ENCODE data around the gene PHC2.
"Not testable (repeated sequence)": the region's sequence is repeated elsewhere in the genome, so short reads cannot be mapped to it uniquely, and the experiment has no call there.

PHC2 gene

DNA sequence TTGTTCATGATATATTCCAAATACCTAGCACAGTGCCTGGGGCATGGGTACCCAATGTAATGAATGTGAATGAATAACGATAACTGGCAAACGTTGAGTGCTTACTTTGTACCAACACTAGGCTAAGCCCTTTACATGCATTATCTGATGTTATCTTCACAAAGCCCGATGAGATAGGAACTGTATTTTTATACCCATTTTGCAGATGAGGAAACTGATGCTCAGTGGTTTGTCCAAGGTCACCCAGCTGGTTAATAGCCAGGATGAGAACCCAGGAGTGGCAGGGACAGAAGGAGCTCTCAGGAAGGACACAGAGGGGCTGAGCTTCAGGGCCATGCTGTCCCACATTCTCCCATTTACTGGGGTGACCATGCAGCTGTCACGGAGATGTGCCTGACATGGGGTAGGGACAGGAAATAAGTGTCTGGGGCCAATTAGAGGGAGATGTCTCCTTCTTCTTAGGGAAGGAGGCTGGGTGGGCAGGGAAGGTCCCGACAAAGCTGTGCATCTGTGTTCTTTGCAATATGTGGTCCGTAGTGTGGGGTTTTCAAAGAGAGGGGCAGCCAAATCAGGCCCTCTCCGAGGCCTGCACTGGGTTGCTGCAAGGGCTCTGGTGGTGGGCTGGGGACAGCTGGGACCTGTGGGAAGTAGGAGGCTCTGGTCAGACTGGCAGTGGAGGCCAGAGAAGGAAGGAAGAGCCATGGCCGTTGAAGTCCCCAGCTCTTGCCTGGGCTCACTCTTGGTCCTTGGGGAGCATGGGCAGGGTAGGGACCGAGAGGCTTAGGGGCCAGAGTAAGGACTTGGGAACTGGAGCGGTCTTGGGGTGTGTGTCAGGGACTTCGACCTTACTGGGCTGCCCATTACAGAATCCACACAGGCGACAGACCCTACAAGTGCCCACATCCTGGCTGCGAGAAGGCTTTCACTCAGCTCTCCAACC, 136.6 kb downstream of the PHC2 start:
- no peak for DNase-seq (ENCODE audit: low read depth)

DNA sequence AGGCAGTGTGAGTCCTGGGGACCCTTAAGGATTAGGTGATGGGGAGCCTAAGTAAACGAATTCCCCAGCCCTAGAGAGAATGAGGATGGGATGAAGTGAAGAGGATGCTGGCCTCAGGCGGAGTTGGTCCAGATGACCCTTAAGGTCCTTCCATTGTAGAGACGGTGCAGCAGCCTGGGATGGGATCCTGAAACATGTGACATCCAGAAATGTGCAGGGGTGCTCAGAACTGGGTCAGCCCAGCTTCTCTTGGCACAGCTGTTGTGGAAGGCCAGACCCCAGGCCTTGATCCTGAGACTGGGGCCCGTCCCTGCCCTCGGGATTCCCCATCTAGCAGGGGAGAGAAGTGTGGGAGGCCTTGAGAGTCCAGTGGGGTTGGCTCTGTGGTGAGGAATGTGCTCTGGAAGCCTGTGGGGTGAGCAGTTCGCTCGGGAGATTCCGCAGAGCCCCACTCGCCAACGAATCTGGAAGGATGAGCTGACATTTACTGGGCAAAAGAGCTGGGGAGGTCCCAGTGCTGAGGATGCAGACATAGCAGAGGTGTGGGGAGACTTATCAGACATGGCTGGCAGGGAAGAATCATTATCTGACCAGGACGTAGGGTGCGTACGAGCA, 138.1 kb downstream of the PHC2 start:
- DNase-seq (ENCODE audit: low read depth) = no peak

DNA sequence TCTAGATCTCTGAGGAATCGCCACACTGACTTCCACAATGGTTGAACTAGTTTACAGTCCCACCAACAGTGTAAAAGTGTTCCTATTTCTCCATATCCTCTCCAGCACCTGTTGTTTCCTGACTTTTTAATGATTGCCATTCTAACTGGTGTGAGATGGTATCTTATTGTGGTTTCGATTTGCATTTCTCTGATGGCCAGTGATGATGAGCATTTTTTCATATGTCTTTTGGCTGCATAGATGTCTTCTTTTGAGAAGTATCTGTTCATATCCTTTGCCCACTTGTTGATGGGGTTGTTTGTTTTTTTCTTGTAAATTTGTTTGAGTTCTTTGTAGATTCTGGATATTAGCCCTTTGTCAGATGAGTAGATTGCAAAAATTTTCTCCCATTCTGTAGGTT, 140.3 kb downstream of the PHC2 start:
- not testable (repeated sequence) for DNase-seq (ENCODE audit: low read depth)

DNA sequence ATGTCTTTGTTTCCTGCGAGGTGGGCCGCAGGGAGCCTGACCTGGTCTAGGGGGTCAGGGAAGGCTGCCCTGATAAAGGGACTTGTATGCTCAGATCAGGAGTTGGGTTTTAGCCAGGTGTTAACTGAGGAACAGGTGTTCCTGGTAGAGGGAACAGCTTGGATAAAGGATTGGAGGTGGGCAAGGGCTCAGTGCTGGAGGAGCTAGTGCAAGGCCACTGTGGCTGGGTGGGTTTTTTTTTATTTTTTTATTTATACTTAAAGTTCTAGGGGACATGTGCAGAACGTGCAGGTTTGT, 141.1 kb downstream of the PHC2 start:
- DNase-seq (ENCODE audit: low read depth) = no peak

DNA sequence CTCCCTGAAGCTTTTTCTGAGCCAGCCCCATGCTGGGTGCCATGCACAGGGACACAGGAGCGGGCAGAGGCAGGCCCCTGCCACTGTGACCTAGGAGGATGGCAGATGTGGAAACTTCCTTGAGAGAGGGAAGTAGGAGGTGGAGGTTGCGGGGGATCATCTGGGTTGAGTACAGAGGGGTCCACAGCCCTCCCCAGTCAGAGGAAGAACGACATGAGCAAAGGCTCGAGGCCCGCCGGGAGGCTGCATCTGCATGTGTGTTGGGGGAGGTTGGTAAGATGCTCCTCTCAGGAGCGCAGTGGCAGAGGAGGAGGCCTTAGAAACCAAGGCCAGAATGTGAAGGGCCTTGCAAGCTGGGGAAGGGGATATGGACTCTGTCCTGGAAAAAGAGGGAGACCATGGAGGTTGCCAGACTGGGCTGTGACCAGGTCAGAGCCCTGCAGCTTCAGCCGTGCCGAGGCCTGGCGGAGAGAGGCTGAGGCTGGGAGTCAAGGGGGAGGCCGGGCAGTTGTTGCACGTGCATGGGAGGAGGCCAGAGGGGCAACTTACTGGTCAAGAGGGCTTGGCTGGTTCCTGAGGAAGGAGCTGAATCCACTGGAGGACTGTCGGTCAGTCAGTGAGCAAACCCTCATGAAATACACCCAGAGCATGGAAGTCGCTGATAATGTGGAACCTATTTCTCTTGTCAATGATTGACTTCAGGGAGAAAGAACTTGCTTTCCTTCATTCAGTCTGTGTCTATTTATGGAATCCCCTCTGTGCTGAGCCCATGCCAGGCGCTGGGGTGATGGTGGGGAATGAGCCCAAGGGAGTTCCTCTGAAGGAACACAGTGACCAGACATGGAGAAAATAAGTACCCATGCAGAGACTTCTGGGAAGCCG, 141.7 kb downstream of the PHC2 start:
- no peak for DNase-seq (ENCODE audit: low read depth)

DNA sequence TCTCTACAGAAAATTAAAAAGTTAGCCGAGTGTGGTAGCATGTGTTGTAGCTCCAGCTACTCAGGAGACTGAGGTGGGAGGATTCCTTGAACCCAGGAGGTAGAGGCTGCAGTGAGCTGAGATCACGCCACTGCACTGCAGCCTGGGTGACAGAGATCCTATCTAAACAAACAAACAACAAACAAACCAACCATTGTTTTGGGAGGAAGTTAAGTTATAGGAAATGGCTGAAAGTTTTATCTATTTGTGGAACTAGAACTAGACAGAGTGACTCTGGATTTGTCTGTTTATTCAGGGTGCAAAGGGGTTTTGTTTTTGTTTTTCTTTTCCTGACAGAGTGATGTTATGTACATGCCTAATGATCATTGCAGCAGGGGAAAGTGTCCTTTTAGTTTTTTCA, 143.6 kb downstream of the PHC2 start:
- no peak for DNase-seq (ENCODE audit: low read depth)

DNA sequence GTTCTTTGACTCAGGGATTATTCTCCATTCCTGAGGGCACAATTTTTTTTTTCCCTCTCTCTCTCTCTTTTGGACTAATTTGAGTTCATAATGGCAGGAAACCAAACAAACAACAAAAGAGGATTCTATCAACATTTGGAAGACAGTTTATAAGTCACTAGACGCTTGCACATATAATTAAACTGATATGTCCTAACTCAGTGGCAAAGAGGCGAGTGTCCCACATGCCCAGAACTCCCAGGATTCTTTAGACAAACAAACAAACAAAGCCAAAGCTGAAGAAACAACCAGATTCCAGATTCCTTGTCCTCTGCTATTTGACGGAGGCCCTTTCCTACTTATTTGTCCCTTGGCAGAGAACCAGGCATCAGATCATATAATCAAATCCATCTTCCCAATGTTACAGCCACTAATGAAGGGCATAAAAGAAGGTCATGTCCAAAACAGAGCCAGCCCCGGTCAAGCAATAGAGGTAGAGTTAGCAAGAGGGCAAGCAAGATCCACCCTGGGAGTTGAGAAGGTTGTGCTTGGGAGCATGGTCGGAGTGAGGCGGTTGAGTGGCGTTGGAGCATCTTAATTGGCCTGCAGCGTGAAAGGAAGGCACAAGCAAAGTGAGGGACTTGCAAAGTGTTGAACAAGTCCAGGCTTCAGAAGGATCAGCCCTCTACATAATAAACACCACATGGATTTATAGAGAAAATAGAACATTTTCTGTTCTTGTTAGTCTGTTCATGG, 144.3 kb downstream of the PHC2 start:
- no peak for DNase-seq (ENCODE audit: low read depth)

DNA sequence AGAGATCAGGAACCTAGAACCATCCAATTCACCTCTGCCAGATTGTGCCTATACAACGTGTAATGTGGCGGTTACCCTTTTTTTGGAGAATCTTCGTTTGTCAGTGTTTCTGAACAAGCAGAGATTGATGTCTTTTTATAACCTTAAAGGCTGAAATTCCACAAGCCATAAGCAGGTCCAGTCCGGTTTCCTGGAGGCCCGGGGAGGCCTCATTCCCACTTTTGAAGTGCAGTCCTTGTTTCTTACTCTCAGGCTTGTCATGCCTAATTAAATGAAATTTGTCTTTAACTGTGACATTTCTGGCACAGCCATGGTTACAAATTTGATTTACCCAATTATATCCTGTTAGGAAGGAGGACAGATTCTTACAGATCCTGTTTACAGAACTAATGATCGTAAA, 146.8 kb downstream of the PHC2 start:
- DNase-seq (ENCODE audit: low read depth) = no peak

DNA sequence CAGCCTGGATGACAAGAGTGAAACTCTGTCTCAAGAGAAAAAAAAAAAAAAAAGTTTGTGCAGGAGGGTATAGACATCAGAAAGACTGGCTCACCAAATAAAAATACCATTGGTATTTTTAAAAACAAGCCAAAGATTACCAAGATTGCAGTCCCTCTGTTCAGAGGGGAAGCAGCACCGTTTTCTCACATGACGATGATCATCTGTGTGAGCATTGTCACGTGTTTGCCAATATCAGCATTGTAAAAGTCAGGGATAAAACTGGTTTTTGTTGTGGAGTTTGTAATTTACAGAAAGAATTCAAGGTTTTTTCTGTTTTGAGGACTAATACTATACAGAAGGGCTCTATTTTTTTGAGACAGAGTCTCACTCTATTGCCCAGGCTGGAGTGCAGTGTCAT, 148.1 kb downstream of the PHC2 start:
- DNase-seq (ENCODE audit: low read depth) = no peak

DNA sequence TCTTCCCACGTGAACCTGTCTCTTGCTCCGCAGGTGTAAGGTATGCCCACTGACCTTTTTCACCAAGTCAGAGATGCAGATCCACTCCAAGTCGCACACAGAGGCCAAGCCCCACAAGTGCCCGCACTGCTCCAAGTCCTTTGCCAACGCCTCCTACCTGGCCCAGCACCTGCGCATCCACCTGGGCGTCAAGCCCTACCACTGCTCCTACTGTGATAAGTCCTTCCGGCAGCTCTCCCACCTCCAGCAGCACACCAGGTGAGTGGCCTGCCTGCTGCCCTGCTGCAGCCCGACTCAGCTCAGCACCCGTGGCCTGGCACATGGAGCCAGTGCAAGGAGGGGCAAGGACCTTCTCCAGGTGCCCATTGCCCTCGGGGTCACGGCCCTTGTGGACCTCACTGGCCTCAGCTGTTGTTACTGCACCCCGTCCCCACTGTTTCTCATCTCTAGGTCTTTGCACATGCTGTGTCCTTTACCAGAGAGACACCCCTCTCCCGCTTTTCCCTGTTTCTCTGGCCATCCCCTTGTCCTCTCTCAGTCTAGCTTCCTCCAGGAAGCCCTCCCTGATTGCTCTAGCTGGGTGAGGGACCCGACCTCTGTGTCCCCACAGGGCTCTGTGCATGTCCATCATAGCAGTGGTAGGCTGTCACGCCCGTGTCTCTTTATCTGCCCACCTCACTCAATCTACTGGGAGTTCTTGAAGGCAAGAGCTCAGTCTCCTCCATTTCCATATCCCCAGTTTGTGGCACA, 149.2 kb downstream of the PHC2 start:
- no peak for DNase-seq (ENCODE audit: low read depth)

DNA sequence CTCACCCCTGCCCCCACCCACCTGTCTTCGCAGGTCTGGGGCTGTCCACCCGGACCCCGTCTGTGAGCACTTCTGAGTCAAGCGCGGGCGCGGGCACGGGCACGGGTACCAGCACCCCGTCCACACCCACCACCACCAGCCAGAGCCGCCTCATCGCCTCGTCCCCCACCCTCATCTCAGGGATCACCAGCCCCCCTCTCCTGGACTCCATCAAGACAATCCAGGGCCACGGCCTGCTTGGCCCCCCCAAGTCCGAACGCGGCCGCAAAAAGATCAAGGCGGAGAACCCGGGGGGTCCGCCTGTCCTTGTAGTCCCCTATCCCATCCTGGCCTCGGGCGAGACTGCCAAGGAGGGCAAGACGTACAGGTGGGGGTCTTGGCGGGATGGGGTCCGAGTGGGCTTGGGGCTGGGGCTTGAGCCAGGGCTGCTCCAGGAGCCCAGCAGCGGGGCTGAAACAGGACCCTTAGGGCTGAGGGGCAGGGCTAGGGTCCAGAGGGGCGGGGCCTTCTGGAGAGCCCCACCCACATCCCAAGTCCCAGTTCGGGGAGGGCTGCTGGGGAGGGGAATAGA, 150.7 kb downstream of the PHC2 start:
- no peak for DNase-seq (ENCODE audit: low read depth)

DNA sequence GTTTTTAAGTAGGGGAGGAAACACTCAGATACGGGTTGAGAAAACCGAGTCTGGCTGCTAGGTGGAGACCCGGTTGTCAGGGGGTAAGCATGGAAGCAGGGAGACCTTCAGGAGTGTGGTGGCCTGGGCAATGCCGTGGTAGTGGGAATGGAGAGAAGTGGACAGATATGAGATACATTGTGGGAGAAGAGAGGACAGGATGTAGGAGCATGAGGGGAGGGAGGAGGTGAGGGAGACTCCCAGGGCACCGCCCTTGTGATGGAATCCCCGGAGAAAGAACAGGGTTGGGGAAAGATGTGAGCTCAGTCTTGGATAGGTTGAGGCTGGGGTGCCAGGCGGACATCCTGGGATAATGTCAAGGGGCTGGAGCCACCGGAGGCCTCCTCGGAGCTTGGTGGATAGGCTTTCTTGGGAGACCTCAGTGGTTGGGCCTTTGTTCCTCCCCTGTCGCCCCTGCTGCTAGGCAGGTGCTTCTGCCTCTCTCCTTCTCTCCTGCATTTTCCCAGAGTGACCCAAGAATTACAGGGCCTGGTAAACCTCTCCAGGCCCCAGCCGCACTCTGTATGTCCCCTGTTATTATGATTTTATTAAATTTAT, 153.3 kb downstream of the PHC2 start:
- DNase-seq (ENCODE audit: low read depth) = no peak

DNA sequence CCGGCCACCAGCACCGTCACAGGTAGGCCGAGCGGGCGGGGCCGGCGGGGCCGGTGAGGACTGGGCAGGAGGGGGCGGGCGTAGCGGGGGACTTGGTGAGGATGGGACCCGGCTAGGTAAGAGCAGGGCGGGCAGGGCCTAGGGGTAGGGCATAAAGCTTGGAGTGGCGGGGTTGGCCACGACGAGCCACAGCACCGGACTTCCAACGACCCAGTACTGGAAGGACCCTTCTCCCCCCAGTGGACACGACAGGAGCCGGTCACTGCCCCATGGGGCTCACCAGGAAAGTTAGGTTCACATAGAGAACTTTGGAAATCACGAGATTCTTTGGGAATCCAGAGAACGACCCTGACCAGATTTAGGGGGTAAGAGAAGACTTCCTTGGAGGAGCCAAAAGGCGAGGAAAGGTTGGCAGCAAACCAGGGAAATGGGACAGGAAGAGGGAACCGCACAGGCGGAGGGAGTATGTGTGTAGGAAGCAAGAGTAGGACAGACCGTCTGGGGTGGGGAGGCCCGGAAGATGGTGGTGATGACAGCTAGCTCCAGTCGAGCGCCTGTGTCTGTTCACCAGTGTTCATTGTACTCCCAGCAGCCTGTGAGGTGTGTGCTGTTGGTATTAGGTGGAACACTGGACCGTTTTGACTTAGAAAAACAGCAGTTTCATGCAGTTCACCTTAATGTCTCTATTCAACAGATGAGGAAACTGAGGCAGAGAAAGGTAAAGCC, 154.2 kb downstream of the PHC2 start:
- DNase-seq (ENCODE audit: low read depth) = no peak

DNA sequence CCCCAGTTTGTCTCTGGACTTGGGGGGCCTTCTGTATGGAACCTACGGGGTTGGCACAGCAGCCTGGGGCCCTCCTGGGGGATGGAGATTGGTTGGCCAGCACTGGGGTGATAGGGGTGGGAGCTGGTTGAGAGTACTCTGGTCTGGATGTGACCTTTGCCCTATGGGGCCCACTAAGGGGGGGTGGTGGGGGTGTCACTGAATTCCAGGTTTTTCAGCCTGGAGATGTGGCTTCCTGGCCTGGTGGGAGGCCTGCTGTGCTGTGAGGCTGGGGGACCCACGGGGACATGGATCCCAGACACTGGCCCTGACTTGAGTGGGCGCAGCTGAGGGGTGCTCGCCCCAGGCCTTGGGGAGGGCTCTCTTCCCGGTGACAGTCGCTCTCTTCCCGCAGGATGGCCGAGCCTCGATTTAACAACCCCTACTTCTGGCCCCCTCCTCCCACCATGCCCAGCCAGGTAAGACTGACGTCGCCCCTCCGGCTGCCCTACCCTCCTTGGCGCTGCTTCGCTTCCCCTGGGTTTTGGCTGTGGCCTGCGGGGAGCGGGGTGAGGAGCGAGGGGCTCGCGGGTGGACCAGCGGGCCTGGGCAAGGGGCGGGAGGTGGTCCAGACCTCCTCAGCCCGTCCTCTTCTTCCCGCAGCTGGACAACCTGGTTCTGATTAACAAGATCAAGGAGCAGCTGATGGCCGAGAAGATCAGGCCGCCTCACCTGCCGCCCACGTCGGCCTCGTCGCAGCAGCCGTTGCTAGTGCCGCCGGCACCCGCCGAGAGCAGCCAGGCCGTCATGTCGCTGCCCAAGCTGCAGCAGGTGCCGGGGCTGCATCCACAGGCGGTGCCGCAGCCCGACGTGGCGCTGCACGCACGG, 155.0 kb downstream of the PHC2 start:
- no peak for DNase-seq (ENCODE audit: low read depth)

DNA sequence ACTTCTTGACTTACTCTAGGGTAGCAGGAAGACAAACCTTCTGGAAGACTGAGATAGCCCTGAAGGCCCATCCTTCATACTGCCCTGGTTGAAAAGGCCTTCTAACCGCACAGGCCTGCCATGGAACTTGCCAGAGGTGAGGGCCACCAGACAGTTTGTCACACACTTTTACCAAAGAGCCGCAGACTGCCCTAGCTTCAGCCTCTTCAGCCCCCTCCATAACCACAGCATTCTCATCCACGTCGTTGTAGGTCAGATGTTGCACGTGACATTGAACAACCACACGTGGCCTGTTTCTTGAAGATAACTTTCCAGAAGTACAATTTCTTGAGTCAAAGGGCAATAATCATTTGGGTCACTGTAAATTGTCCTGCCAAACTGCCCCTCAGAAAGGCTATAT, 155.7 kb downstream of the PHC2 start:
- DNase-seq (ENCODE audit: low read depth) = no peak

DNA sequence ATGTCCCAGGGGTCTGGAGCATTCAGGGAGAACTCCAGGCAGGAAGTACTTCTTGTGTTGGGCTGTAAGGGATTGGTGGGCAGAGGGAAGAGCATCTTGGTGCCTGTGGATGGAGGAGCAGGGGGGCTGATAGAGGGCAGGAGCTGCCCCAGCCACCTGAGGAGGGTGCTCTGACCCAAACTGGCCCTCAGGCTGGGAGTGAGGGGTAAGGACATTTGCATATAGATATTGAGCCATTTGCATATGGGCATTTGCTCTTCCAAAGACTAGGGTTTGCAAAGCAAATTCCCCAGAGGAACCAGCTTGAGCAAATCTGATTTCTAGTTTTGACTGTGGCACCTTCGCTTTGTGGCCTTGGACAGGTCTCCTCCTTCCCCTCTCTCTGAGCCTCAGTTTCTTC, 156.4 kb downstream of the PHC2 start:
- DNase-seq (ENCODE audit: low read depth) = no peak

DNA sequence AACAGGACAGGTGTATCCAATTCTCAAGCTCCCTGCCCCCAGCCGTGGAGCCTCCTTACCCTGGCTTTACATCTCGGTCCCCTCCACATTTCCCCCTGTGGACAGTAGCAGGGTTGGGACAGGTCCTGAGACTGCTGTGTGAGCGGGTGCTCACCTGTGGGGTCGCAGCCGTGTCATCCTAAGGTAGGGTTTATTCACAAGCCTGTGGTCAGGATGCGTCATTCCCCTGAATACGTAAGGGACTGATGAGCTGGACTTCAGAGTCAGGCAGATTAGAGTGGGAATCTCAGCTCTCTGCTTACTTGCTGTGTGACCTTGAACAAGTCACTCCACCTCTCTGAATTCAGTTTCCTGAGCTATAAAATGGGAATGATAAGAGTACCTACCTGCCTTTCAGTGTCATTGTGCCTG, 156.9 kb downstream of the PHC2 start:
- DNase-seq (ENCODE audit: low read depth) = no peak
